AML-193 (cell line): ENCODE results near the gene MDM2.
A peak's percentile ranks its signal among the peaks of the same experiment; 100 is the strongest.
"Not testable (repeated sequence)": the region's sequence is repeated elsewhere in the genome, so short reads cannot be mapped to it uniquely, and the experiment has no call there.

Source experiments
- DNase-seq, 2 experiments: peaks; one replicate each; lab custom pipeline; 2025; lab: John Stamatoyannopoulos, UW

The MDM2 gene

GRCh38 chr12:68786929-68787328, 21.0 kb upstream of the MDM2 start:
- DNase-seq: no peak

DNA sequence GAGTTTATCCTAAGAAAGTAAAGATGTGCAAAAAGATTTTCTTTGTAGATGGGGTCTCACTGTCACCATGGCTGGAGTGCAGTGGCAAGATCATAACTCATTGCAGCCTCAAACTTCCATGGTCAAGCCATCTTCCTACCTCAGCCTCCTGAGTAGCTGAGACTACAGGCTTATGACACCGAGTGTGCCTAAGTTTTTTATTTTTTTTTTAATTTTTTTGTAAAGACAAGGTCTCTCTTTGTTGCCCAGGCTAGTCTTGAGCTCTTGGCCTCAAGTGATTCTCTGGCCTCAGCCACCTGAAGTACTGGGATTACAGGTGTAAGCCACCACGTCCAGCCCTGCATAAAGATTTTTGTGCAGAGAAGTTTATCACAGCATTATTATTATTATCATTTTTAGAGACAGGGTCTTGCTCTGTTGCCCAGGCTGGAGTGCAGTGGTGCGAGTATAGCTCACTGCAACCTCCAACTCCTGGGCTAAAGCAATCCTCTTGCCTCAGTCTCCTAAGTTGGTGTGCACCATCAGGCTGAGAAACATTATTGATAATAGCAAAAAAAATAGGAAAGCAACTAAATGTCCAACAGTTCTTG, 19.3 kb upstream of the MDM2 start:
- DNase-seq: no peak

DNA sequence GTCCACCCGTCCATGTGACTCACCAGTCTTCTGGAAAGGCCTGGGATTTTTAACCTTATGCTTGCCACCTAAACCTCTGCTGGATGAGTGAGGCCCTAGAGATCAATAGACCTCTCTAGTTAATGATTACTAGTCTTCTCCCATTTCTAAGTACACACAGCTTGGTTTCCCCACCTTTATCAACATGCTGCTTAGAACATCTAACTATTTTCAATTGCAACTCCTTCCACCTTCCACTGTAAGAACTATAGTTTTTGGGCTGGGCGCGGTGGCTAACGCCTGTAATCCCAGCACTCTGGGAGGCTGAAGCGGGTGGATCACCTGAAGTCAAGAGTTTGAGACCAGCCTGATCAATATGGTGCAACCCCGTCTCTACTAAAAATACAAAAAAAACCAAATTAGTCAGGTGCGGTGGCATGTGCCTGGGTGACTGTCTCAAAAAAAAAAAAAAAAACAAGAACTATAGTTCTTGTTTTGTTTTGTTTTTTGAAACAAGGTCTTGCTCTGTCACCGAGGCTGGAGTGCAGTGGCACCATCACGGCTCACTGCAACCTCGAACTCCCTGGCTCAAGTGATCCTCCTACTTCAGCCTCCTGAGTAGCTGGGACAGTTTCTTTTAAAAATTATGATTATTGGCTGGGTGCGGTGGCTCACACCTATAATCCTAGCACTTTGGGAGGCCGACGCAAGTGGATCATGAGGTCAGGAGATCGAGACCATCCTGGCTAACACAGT, 18.7 kb upstream of the MDM2 start:
- DNase-seq: no peak

GRCh38 chr12:68790081-68790951, 17.7 kb upstream of the MDM2 start:
- no peak for DNase-seq

DNA sequence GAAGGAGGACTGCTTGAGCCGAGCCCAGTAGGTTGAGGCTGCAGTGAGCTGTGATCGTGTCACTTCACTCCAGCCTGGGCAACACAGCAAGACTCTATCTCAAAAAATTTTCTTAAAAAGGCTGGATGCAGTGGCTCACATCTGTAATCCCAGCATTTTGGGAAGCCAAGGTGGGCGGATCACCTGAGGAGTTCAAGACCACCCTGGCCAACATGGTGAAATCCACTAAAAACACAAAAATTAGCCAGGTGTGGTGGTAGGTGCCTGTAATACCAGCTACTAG, 17.1 kb upstream of the MDM2 start:
- DNase-seq: no peak

- DNase-seq: no peak
Observed at GRCh38 chr12:68791897-68792481, 16.0 kb upstream of the MDM2 start.

GRCh38 chr12:68792952-68793351, 15.0 kb upstream of the MDM2 start:
- DNase-seq: peak; percentile 41 to 59

DNA sequence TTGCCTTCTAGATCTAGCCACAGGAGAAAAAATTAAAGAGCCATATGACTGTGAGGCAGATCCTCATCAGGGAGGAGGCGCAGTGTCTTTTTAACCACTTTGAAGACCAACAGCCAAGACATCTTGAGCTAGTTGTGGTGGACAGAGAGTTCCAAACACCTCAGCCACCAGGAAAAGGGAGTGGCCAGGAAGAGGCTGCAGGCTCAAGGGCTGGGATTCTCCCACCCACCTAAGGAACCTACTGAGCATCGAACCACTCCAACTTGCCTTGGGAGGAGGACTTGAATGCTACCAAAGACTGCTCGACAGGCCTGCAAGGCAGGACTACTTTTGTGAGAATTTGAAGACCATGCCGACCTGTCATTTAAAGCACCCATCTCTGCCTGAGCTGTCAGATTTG, 14.5 kb upstream of the MDM2 start:
- DNase-seq: no peak

GRCh38 chr12:68793975-68794652, 13.9 kb upstream of the MDM2 start:
- DNase-seq: no peak

DNA sequence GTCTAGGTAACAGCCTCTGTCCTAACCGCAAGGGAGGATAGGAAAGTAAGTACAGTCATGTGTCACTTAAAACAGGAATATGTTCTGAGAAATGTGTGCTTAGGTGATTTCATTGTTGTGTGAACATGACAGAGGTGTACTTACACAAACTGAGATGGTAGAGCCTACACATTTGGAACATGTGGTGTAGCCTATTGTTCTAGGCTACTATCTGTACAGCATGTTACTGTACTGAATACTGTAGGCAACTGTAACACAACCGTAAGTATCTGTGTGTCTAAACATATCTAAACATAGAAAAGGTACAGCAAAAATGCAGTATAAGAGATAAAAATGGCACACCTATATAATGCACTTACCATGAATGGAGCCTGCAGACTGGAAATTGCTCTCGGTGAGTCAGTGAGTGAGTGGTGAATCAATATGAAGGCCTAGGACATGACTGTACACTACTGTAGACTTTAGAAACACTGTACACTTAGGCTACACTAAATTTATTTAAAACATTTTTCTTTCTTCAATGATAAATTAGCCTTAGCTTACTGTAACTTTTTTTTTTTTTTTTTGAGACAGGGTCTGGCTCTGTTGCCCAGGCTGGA, 13.2 kb upstream of the MDM2 start:
- no peak for DNase-seq

GRCh38 chr12:68796399-68796798, 11.6 kb upstream of the MDM2 start:
- no peak for DNase-seq

DNA sequence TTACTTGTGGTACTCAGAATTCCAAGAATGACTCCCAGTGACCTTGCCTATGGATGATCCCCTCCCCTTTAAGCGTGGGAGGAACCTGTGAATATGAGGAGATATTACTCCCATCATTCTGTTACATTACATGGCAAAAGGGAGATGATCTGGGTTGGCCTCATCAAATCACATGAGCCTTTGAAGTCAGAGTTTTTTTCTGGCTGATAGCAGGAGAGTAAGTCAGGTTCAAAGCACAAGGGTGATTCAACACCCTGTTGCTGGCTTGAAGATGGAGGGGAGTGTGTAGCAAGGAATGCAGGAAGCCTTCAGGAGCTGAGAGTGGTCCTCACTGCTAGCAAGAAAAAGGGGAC, 9.1 kb upstream of the MDM2 start:
- DNase-seq: no peak

GRCh38 chr12:68800294-68800693, 7.7 kb upstream of the MDM2 start:
- DNase-seq: no peak

DNA sequence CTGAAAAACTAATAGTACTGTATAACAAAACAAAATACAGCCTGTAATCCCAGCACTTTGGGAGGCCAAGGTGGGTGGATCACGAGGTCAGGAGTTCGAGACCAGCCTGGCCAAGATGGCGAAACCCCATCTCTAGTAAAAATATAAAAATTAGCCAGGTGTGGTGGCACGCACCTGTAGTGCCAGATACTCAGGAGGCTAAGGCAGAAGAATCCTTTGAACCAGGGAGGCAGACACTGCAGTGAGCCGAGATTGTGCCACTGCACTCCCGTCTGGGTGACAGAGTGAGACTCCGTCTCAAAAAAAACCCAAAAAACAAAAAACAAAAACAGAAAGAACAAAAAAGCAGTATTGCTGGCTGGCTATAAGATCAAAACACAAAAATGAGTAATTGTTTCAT, 6.9 kb upstream of the MDM2 start:
- DNase-seq: not testable (repeated sequence)

DNA sequence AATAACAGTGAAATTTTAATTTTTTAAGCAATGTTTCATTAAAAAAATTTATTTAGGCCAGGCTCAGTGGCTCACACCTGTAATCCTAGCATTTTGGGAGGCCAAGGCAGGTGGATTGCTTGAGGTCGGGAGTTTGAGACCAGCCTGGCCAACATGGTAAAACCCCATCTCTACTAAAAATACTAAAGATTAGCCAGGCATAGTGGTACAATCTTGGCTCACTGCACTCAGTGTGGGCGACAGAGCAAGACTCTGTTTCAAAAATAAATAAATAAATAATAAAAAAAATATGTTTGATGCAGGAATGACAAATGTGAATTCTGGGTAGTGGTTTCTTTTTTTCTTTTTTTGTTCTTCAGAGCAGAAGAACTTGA, 5.6 kb upstream of the MDM2 start:
- DNase-seq: not testable (repeated sequence)

DNA sequence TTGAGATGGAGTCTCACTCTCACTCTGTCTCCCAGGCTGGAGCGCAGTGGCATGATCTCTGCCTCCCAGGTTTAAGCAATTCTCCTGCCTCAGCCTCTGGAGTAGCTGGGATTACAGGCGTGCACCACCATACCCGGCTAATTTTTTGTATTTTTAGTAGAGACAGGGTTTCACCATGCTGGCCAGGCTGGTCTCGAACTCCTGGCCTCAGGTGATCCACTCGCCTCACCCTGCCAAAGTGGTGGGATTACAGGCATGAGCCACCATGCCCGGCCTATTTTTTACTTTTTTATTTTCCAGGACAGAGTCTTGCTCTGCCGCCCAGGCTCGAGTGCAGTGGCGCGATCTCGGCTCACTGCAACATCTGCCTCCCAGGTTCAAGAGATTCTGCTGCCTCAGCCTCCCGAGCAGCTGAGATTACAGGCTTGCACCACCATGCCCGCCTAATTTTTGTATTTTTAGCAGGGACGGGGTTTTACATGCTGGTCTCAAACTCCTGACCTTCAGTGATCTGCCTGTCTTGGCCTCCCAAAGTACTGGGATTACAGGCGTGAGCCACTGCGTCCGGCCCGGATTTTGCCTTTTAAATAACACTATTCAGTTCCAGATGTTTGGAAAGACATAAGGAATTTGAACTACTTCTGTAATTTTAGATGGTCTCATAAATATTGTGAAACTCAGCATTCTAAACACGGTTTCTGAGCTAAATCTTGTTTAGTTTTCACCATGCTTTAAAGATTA, 4.9 kb upstream of the MDM2 start:
- DNase-seq: not testable (repeated sequence)

DNA sequence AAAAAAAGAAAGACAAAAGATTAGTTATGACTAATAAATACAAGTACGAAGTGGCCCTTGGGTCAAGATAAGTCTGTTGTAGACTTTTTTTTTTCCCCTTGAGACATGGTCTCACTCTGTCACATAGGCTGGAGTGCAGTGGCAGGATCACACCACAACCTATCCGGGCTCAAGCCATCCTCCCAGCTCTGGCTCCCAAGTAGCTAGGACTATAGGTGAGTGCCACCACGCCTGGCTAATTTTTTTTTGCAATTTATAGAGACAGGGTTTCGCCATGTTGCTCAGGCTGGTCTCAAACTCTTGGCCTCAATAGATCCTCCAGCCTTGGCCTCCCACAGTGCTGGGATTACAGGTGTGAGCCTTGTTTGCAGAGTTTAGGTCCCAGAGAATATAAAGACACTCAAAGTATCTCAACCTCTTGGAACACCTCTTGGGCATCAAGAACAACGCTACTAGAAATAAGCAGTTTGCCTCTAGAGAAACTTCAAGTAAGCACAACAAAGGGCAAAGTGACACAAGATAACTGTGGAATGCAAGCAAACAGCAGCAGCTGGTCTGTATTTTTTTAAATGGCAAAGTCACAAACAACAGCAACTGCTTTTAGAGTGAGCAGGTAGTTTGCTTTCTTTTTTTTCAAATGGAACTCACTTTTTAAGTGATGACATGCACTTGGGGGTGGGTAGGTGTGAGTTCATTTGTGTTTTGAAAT, 3.9 kb upstream of the MDM2 start:
- DNase-seq: no peak

GRCh38 chr12:68804657-68805591, 3.1 kb upstream of the MDM2 start:
- DNase-seq: no peak

DNA sequence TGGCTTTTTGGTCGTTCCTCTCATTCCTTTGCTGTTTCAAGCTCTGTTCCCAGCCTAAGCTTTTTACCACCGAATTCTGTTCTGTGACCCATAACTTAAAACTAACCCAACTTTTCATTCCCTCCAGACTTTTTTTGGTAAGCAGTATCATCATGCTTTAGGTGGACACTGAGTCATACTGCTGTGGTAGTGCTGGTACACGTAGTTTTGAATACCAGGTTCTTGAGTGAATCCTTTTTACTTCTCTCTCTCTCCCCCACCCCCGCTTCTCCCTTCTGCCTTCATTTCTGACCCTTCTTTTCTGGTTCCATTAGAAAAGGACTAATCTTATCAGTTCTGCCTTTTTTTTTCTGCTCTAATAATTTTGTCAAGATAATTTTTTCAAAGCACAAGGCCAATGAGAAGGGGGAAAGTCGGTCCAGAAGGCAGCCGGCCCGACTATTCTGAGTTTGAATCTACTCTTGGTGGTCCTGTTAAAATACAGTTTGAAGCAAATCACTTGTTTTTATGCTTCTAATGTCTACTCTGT, 2.3 kb upstream of the MDM2 start:
- no peak for DNase-seq
